Kidney epithelial cell (primary cell): ENCODE measurements around the gene EFCAB12. TPM values are rescaled to one million over a fixed set of nuclear protein-coding genes. Genes with fewer than 3 reads are reported as not detected.
"Not testable (repeated sequence)": the region's sequence is repeated elsewhere in the genome, so short reads cannot be mapped to it uniquely, and the experiment has no call there.

Experiments used
- DNase-seq: peaks from one replicate; pipeline ENCODE4 v3.0.0-alpha.2; 2010; ENCODE audit warnings: low read depth
- H3K27me3 ChIP-seq: 2 replicates; pipeline ENCODE4 v1.6.0; 2011; ENCODE audit warnings: low read length; ENCODE audit not compliant: control insufficient read depth, insufficient read depth
- H3K36me3 ChIP-seq: 2 replicates; pipeline ENCODE4 v1.5.1; 2011; ENCODE audit warnings: low read length; ENCODE audit not compliant: control insufficient read depth, insufficient read depth
- H3K4me3 ChIP-seq: 2 replicates; pipeline ENCODE4 v1.5.1; 2011; ENCODE audit warnings: low read depth, mild to moderate bottlenecking, control low read depth, low read length
- total RNA-seq: library from RNA; depleted of rRNA; stranded (reverse); fragments of >200 nt; gene quantifications from 2 replicates; pipeline ENCODE4 v1.2.3, GENCODE V29; 2015
- TF ChIP-seq, protein P1 (sequence below): IDR thresholded peaks from 2 replicates; pipeline ENCODE4 v1.5.1; 2011; ENCODE audit warnings: mild to moderate bottlenecking, moderate library complexity, low read length, control low read depth, inconsistent platforms; ENCODE audit not compliant: insufficient read depth, poor library complexity, severe bottlenecking

EFCAB12 gene
- total RNA-seq, 1 donor from 2014 or later: not detected

DNA sequence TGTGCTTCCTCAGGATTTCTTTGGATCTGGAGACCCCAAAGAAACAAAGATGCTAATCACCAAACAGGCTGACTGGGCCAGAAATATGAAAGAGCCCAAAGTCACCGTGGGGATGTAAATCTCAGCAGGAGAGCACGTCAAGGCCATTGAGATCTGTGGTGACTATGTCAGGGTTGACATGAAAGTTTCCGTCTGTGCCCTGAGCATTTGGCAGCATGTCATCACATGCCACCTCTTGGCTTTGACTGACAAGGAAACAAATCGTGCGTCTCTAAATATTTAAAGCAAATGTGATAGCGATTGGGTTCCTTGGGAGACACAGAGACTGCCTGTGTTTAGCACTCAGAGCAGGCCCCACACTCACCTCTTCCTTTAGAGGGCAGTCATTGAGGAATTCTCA lies 35.2 kb downstream of the EFCAB12 start:
- peaks cover 4% of the 10 kb centered on the region for H3K36me3 ChIP-seq
- no peaks in the 10 kb centered on the region for H3K27me3 ChIP-seq
- no peak overlapping the region for H3K4me3 ChIP-seq
- no peak for DNase-seq
- TF ChIP-seq, protein P1, sequence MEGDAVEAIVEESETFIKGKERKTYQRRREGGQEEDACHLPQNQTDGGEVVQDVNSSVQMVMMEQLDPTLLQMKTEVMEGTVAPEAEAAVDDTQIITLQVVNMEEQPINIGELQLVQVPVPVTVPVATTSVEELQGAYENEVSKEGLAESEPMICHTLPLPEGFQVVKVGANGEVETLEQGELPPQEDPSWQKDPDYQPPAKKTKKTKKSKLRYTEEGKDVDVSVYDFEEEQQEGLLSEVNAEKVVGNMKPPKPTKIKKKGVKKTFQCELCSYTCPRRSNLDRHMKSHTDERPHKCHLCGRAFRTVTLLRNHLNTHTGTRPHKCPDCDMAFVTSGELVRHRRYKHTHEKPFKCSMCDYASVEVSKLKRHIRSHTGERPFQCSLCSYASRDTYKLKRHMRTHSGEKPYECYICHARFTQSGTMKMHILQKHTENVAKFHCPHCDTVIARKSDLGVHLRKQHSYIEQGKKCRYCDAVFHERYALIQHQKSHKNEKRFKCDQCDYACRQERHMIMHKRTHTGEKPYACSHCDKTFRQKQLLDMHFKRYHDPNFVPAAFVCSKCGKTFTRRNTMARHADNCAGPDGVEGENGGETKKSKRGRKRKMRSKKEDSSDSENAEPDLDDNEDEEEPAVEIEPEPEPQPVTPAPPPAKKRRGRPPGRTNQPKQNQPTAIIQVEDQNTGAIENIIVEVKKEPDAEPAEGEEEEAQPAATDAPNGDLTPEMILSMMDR: no peak

DNA sequence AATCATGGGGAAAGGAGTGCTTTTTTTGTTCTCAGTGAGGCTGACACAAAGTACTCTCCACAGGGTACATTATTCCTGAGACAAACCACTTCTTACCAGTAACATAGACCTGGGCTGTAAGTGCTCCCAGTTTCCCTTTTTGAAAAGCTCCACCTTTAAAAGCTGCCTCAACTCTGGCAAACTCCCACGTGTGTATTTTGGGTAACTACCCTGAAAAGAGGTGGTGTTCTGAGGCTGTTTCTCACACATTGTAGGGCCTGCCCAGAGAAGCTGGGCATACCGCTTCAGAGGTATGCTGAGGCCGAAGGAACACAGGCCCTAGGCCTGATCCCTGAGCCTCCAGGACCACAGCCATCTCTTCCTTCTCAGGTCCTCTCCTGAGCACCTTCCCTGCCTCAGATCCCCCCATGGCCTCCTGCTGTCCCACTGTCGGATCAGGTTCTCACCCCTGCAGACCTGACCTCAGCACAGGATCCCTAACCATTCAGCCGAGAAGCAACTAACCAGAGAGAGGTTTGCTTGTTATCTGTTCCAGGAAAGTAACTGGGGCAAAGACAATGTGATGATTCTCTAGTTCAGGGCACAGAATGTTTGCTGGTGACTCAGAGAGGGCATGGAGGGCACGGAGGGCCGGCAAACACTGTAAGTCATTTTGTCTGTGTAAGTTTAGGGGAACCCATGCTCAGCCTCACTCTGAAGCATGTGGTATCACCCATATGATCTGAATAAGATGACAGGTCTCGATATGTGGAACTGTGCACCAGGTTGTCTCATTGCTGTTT lies 36.1 kb downstream of the EFCAB12 start:
- not testable (repeated sequence) for H3K36me3 ChIP-seq, DNase-seq, H3K27me3 ChIP-seq, H3K4me3 ChIP-seq

DNA sequence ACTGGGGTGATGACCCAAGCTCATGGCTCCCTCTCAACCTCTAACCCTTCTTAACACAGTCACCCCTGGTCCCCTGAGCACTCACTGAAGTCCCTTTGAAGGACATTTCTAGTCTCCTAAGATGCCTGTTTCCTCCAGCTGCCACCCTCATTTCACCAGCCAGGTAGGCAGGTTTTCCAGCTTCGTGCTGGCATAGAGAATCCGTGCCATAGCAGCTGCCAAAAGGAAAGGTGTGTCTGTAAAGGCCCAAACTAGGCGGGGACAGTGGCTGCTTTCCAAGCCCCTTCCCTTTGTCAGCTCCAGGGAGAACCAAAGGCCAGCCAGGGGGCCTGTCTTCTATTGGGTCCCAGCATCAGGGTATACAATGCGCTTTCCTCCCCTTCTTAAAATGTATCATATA lies 36.9 kb downstream of the EFCAB12 start:
- not testable (repeated sequence) for DNase-seq, H3K36me3 ChIP-seq, H3K4me3 ChIP-seq, H3K27me3 ChIP-seq

DNA sequence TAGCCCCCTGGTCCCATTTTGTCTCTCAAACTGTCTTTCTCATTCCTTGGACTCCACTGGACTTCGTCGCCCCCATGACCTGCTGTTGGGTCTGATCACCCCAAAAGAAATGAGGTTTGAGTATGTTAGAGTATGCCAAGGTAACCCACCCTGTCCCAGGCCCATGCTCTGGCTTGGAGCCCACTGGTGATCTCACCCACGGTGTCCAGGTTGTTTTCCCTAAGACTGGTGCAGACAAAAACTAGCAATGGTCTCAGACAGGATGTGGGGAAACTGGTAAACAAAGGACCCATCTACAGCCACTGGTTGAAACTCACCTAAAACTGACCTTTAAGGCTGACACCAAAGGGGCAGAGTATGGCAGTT lies 38.9 kb downstream of the EFCAB12 start:
- no peak for DNase-seq
- Histone ChIP-seq H3K4me3 (no peak overlapping the region), H3K36me3 (peaks cover 3% of the 10 kb centered on the region), H3K27me3 (no peaks in the 10 kb centered on the region)
- TF ChIP-seq, protein P1: no peak

DNA sequence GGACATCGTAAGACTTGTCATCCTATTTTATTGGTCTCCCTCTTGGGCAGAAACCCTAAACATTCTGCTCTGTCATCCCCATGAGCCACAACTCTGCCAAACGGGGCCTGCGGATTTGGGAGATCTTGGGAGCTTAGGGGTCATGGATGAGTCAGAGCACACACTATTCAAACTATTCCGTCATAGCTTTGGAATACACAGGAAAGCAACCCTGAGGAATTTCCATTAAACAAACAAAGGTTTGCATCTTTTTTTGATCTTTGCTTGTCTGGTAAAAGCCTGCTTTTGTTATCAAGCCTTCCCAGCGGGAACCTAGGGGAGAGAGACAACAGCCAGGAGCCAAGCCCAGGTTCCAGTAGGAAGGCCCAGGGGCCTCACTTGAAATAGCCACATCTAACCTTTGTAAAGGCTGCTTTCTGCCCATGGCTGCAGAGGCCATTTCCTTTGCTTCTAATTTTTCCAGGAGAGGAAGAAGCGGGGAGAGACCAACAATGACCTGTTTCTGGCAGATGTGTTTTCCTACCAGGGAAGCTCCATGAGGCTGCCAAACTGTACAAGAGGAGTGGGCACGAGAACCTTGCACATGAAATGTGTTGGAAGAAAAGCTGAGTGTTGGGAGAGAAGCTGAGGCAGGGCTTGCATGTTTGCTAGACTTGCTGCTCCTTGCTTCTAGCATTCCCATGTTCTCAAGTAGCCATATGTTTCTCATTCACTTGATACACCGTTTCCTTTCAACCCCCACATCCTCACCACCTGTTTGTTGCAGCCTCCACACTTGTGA lies 39.5 kb downstream of the EFCAB12 start:
- not testable (repeated sequence) for DNase-seq, H3K27me3 ChIP-seq, H3K36me3 ChIP-seq, H3K4me3 ChIP-seq

DNA sequence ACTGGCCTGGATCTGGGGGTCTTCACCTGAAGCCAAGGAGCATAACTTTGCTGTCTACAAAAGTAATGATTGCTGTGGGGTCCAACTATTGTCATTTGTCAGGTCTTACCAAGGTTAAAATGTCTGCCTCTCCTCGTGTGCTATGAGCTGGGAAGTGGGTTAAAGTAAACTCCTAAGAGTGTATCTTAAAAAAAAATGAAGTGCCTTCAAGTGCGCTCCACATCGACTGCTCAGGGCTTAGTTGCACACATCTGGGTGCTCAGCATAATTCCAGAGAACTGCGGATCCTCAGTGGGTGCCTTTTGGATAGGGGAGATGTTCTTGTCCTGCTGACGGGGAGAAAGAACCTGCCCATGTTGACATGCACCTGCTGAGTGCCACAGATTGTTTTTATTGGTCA lies 40.9 kb downstream of the EFCAB12 start:
- TF ChIP-seq, protein P1: no peak
- H3K27me3 ChIP-seq: no peaks in the 10 kb centered on the region

DNA sequence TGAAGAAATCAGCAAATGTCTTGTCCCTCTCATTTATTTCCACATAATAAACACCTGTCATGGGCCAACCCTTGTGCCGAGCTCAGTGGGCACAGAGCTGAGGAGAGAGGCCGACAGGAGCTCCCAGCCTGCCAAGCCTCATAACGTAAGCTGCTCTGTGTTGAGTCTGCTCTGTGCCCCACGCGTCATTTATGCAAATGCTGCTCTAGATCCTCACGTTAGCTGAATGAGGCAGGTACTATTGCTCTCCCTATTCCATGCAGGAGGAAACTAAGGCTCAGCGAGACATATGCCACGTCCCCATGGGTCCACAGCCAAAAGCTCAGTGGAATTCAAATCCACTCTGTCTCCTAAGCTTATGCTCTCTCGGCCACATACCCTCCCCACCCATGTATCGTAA lies 41.5 kb downstream of the EFCAB12 start:
- H3K36me3 ChIP-seq: peaks cover 3% of the 10 kb centered on the region
- no peak for DNase-seq
- H3K27me3 ChIP-seq: no peaks in the 10 kb centered on the region
- H3K4me3 ChIP-seq: no peak overlapping the region
- TF ChIP-seq, protein P1: no peak

More for the DNA sequence above, 40.9 kb downstream of the EFCAB12 start:
- Histone ChIP-seq H3K36me3 (peaks cover 3% of the 10 kb centered on the region), H3K4me3 (no peak overlapping the region)
- no peak for DNase-seq

DNA sequence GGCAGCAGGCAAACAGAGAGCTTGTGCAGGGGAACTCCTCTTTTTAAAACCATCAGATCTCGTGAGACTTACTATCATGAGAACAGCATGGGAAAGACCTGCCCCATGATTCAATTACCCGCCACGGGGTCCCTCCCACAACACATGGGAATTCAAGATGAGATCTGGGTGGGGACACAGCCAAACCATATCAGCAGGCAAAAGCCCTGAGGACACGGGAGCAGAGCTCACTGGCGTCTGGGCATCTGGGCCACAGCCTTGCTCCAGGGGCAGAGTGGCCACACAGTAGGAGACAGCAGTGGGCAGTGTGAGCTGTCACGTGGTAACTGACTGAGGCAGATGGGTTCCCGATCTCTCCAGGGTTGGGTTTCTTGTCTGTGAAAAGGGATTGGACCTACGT lies 42.9 kb downstream of the EFCAB12 start:
- not testable (repeated sequence) for DNase-seq, H3K27me3 ChIP-seq, H3K36me3 ChIP-seq, H3K4me3 ChIP-seq
